ENCODE data around the gene C5orf24. TPM values are rescaled to one million over a fixed set of nuclear protein-coding genes. Genes with fewer than 3 reads are reported as not detected.

C5orf24 gene
- total RNA-seq, 1 donor from 2014 or later: 53.3 TPM

GRCh38 chr5:134902071-134902801, 56.5 kb downstream of the C5orf24 start:
- H3K27ac ChIP-seq: no peak overlapping the region
- no peaks in the 10 kb centered on the region for H3K9me3 Mint-ChIP-seq
- no peak overlapping the region for H3K27ac Mint-ChIP-seq
- peaks cover 12% of the 10 kb centered on the region for H3F3A ChIP-seq (ENCODE audit: low read depth)
- H3K27me3 ChIP-seq: no peaks in the 10 kb centered on the region
- no peak overlapping the region for H3K4me2 ChIP-seq
- H3K9me3 ChIP-seq (ENCODE audit: low read depth): no peaks in the 10 kb centered on the region
- H3K4me3 Mint-ChIP-seq: no peak overlapping the region
- H3K36me3 Mint-ChIP-seq: peaks cover 6% of the 10 kb centered on the region
- DNase-seq (ENCODE audit: low spot score): no peak
- no peaks in the 10 kb centered on the region for H3K4me1 ChIP-seq
- no peaks in the 10 kb centered on the region for H3K36me3 ChIP-seq
- no peaks in the 10 kb centered on the region for H4K20me1 ChIP-seq (ENCODE audit: low read depth)
- H3K27me3 Mint-ChIP-seq (ENCODE audit: insufficient read depth, low read depth): peaks cover 3% of the 10 kb centered on the region
- peaks cover 8% of the 10 kb centered on the region for H3K4me1 Mint-ChIP-seq
- H3K9ac ChIP-seq: no peak overlapping the region
- no peak overlapping the region for H3K4me3 ChIP-seq
- no peaks in the 10 kb centered on the region for H3K79me2 ChIP-seq (ENCODE audit: low read depth)
- H2AFZ ChIP-seq (replicated peaks): no peak overlapping the region
- TF ChIP-seq EZH2 (IDR thresholded peaks at IDR 0.05): no peak
- no peak for TF ChIP-seq CTCF (IDR thresholded peaks at IDR 0.05)
- no peak for TF ChIP-seq EZH2phosphoT487 (IDR thresholded peaks at IDR 0.05)

- Mint-ChIP-seq H3K36me3 (peaks cover 6% of the 10 kb centered on the region), H3K4me1 (peaks cover 8% of the 10 kb centered on the region), H3K9me3 (no peaks in the 10 kb centered on the region), H3K27ac (peak within 1 kb of the TSS; percentile 98), H3K4me3 (peak within 1 kb of the TSS; percentile 91), H3K27me3 (ENCODE audit: insufficient read depth, low read depth) (peaks cover 3% of the 10 kb centered on the region)
- H3K79me2 ChIP-seq (ENCODE audit: low read depth): no peaks in the 10 kb centered on the region
- peak within 1 kb of the TSS; percentile 98 for H2AFZ ChIP-seq (replicated peaks)
- peaks cover 12% of the 10 kb centered on the region for H3F3A ChIP-seq (ENCODE audit: low read depth)
- no peaks in the 10 kb centered on the region for H3K9me3 ChIP-seq (ENCODE audit: low read depth)
- no peak within 1 kb of the TSS for H3K9ac ChIP-seq
- H3K4me1 ChIP-seq: no peaks in the 10 kb centered on the region
- H3K4me2 ChIP-seq: peak within 1 kb of the TSS; percentile 78
- peak within 1 kb of the TSS; percentile 57 for H3K4me3 ChIP-seq
- H3K27ac ChIP-seq: no peak within 1 kb of the TSS
- H4K20me1 ChIP-seq (ENCODE audit: low read depth): no peaks in the 10 kb centered on the region
- DNase-seq (ENCODE audit: low spot score): peak; percentile 95
- TF ChIP-seq CTCF (IDR thresholded peaks at IDR 0.05): peak; percentile 84
- no peak for TF ChIP-seq EZH2phosphoT487 (IDR thresholded peaks at IDR 0.05)
- H3K27me3 ChIP-seq: no peaks in the 10 kb centered on the region
- H3K36me3 ChIP-seq: no peaks in the 10 kb centered on the region
Observed at GRCh38 chr5:134904610-134905245, 59.0 kb downstream of the C5orf24 start, which contains the start of gene PCBD2. Gene PCBD2, plus strand, starts transcription at chr5:134905131. Its CDS starts 9 bp downstream, at chr5:134905140.

- peaks cover 8% of the 10 kb centered on the region for H3K4me1 Mint-ChIP-seq
- H3K36me3 ChIP-seq: no peaks in the 10 kb centered on the region
- H2AFZ ChIP-seq (replicated peaks): peak overlapping the region; percentile 98
Observed at GRCh38 chr5:134905246-134905996, 59.7 kb downstream of the C5orf24 start.

More at GRCh38 chr5:134905246-134905996, 59.7 kb downstream of the C5orf24 start:
- peak overlapping the region; percentile 78 for H3K4me2 ChIP-seq
- H3K27ac ChIP-seq: no peak overlapping the region
- peaks cover 12% of the 10 kb centered on the region for H3F3A ChIP-seq (ENCODE audit: low read depth)
- peak overlapping the region; percentile 90 for H3K4me3 Mint-ChIP-seq
- peak overlapping the region; percentile 57 for H3K4me3 ChIP-seq
- TF ChIP-seq CTCF (IDR thresholded peaks at IDR 0.05) (peak; percentile 84), EZH2 (IDR thresholded peaks at IDR 0.05) (no peak), EZH2phosphoT487 (IDR thresholded peaks at IDR 0.05) (peak; percentile 21)
- H3K4me1 ChIP-seq: no peaks in the 10 kb centered on the region
- H3K9me3 ChIP-seq (ENCODE audit: low read depth): no peaks in the 10 kb centered on the region
- H3K27me3 ChIP-seq: no peaks in the 10 kb centered on the region
- peaks cover 4% of the 10 kb centered on the region for H3K27me3 Mint-ChIP-seq (ENCODE audit: insufficient read depth, low read depth)
- no peaks in the 10 kb centered on the region for H3K9me3 Mint-ChIP-seq
- peak; percentile 65 for DNase-seq (ENCODE audit: low spot score)
- no peaks in the 10 kb centered on the region for H3K79me2 ChIP-seq (ENCODE audit: low read depth)
- peak overlapping the region; percentile 98 for H3K27ac Mint-ChIP-seq
- no peak overlapping the region for H3K9ac ChIP-seq
- peaks cover 3% of the 10 kb centered on the region for H3K36me3 Mint-ChIP-seq
- no peaks in the 10 kb centered on the region for H4K20me1 ChIP-seq (ENCODE audit: low read depth)

Measured in neural progenitor cell (in vitro differentiated cells).